Endodermal cell (in vitro differentiated cells): Measurements from ENCODE around the gene SH3D19. TPM values are rescaled to one million over a fixed set of nuclear protein-coding genes. Genes with fewer than 3 reads are reported as not detected.

Experiments
- DNase-seq: peaks from one replicate; pipeline ENCODE4 v3.0.0-alpha.2; 2017
- H3K27ac ChIP-seq: 2 replicates; pipeline ENCODE4 v1.5.1; 2013; ENCODE audit warnings: mild to moderate bottlenecking, low read depth, low read length, moderate library complexity
- H3K27me3 ChIP-seq: 2 replicates; pipeline ENCODE4 v1.6.1; 2013; ENCODE audit warnings: mild to moderate bottlenecking, low read length, moderate library complexity; ENCODE audit not compliant: insufficient read depth, control insufficient read depth, poor library complexity, severe bottlenecking
- H3K36me3 ChIP-seq: 2 replicates; pipeline ENCODE4 v1.7.0; 2013; ENCODE audit warnings: mild to moderate bottlenecking, low read length, moderate library complexity; ENCODE audit not compliant: control insufficient read depth, insufficient read depth
- H3K4me1 ChIP-seq: one replicate; pipeline ENCODE4 v1.7.0; 2013; ENCODE audit warnings: low read length; ENCODE audit not compliant: control insufficient read depth, insufficient read depth
- H3K4me3 ChIP-seq: 2 replicates; pipeline ENCODE4 v1.5.1; 2013; ENCODE audit warnings: mild to moderate bottlenecking, low read length, moderate library complexity
- H3K9ac ChIP-seq: 2 replicates; pipeline ENCODE4 v1.6.1; 2013; ENCODE audit warnings: mild to moderate bottlenecking, low read length, moderate library complexity; ENCODE audit not compliant: poor library complexity, severe bottlenecking; ENCODE audit errors: extremely low read depth
- H3K9me3 ChIP-seq: 2 replicates; pipeline ENCODE4 v1.6.1; 2013; ENCODE audit warnings: mild to moderate bottlenecking, low read length, moderate library complexity; ENCODE audit not compliant: control insufficient read depth
- H3K27ac Mint-ChIP-seq: 2 replicates; pipeline ENCODE4 v1.8.0; 2020; ENCODE audit warnings: mixed read lengths
- H3K27me3 Mint-ChIP-seq: 2 replicates; pipeline ENCODE4 v1.8.0; 2021; ENCODE audit warnings: mild to moderate bottlenecking, mixed read lengths; ENCODE audit not compliant: insufficient read depth
- H3K36me3 Mint-ChIP-seq: 2 replicates; pipeline ENCODE4 v1.8.0; 2020; ENCODE audit warnings: low read depth, mixed read lengths
- H3K4me1 Mint-ChIP-seq: 2 replicates; pipeline ENCODE4 v1.8.0; 2020; ENCODE audit warnings: mixed read lengths
- H3K4me3 Mint-ChIP-seq: 2 replicates; pipeline ENCODE4 v1.8.0; 2020; ENCODE audit warnings: mild to moderate bottlenecking, moderate library complexity, mixed read lengths
- H3K9me3 Mint-ChIP-seq: 2 replicates; pipeline ENCODE4 v1.8.0; 2020; ENCODE audit warnings: mild to moderate bottlenecking, mixed read lengths
- CTCF ChIP-seq: fragments of 200-600 bp; sonication (generic); conservative IDR thresholded peaks from 2 replicates; pipeline ENCODE4 v1.5.0; 2021; ENCODE audit warnings: antibody characterized with exemption, mild to moderate bottlenecking
- WGBS, 2 experiments: methylation state at CpG; one replicate each; pipeline versions ENCODE4 v1.1.5 to v1.1.7; 2013; ENCODE audit warnings: missing lambda C conversion rate in 2 of 2, mixed read lengths in 1 of 2; ENCODE audit not compliant: insufficient coverage in 1 of 2, insufficient read length in 1 of 2; 5-methylcytosine and 5-hydroxymethylcytosine counted together
- total RNA-seq, 2 donors: library from RNA; stranded (reverse); fragmentation: NEBNext Ultra II Directional in 1 of 2; extraction: Animal tissue kit (Norgen Biotek cat#: 25700) in 1 of 2; gene quantifications; 2 replicates in 1 of 2; 3 replicates in 1 of 2; pipeline ENCODE4 v1.2.1, GENCODE V29; 2021

Gene SH3D19
- total RNA-seq, 2 donors from 2014 or later, result 48.8 to 55.6 TPM

GRCh38 chr4:151231915-151232595 is 93.3 kb downstream of the SH3D19 start:
- no peak overlapping the region for H3K4me3 ChIP-seq
- no peak for TF ChIP-seq CTCF
- no peaks in the 10 kb centered on the region for H3K27me3 Mint-ChIP-seq
- no peak overlapping the region for H3K9ac ChIP-seq
- H3K4me1 Mint-ChIP-seq, result no peaks in the 10 kb centered on the region
- 84 to 97% methylated on average over 6 to 7 of the region's 7 CpGs for whole genome bisulfite sequencing, 2 experiments
- peaks cover 20% of the 10 kb centered on the region for H3K36me3 Mint-ChIP-seq
- peaks cover 5% of the 10 kb centered on the region for H3K9me3 ChIP-seq
- H3K4me3 Mint-ChIP-seq, result no peak overlapping the region
- peaks cover 7% of the 10 kb centered on the region for H3K9me3 Mint-ChIP-seq
- no peak overlapping the region for H3K27ac ChIP-seq
- H3K36me3 ChIP-seq, result no peaks in the 10 kb centered on the region
- no peak overlapping the region for H3K27ac Mint-ChIP-seq
- DNase-seq, result no peak
- H3K27me3 ChIP-seq, result no peaks in the 10 kb centered on the region
- no peaks in the 10 kb centered on the region for H3K4me1 ChIP-seq

- Mint-ChIP-seq H3K27ac (no peak overlapping the region), H3K4me3 (no peak overlapping the region), H3K9me3 (no peaks in the 10 kb centered on the region), H3K27me3 (no peaks in the 10 kb centered on the region), H3K4me1 (no peaks in the 10 kb centered on the region), H3K36me3 (peaks cover 18% of the 10 kb centered on the region)
- Histone ChIP-seq H3K27ac (no peak overlapping the region), H3K27me3 (no peaks in the 10 kb centered on the region), H3K9me3 (no peaks in the 10 kb centered on the region), H3K9ac (no peak overlapping the region), H3K4me1 (no peaks in the 10 kb centered on the region), H3K4me3 (no peak overlapping the region), H3K36me3 (no peaks in the 10 kb centered on the region)
- no peak for DNase-seq
- WGBS, 2 experiments, result 95% methylated on average over 4 of the region's 6 CpGs; no CpG with 5 or more reads in 1 of the 2 experiments
- no peak for TF ChIP-seq CTCF
Observed at GRCh38 chr4:151228189-151229119, 97.0 kb downstream of the SH3D19 start.

- Histone ChIP-seq H3K36me3 (no peaks in the 10 kb centered on the region), H3K27ac (no peak overlapping the region), H3K9ac (no peak overlapping the region), H3K9me3 (no peaks in the 10 kb centered on the region), H3K4me1 (no peaks in the 10 kb centered on the region), H3K4me3 (no peak overlapping the region), H3K27me3 (no peaks in the 10 kb centered on the region)
- H3K27ac Mint-ChIP-seq, result no peak overlapping the region
- no peaks in the 10 kb centered on the region for H3K9me3 Mint-ChIP-seq
- no peak for DNase-seq
- H3K4me3 Mint-ChIP-seq, result no peak overlapping the region
- H3K36me3 Mint-ChIP-seq, result peaks cover 18% of the 10 kb centered on the region
- no peaks in the 10 kb centered on the region for H3K27me3 Mint-ChIP-seq
- no peaks in the 10 kb centered on the region for H3K4me1 Mint-ChIP-seq
- no peak for TF ChIP-seq CTCF
- WGBS, 2 experiments, result 90 to 93% methylated on average over 2 to 3 of the region's 3 CpGs
Observed at GRCh38 chr4:151227731-151228130, 97.7 kb downstream of the SH3D19 start.
